SW 1271 (cell line): ENCODE data around the gene SORCS2.
"Not testable (repeated sequence)": the region's sequence is repeated elsewhere in the genome, so short reads cannot be mapped to it uniquely, and the experiment has no call there.

Source experiments
- DNase-seq, 2 experiments: peaks; one replicate each; lab custom pipeline; 2025; lab: John Stamatoyannopoulos, UW

SORCS2 gene

GRCh38 chr4:7587433-7588405, 395.4 kb downstream of the SORCS2 start:
- DNase-seq: no peak

DNA sequence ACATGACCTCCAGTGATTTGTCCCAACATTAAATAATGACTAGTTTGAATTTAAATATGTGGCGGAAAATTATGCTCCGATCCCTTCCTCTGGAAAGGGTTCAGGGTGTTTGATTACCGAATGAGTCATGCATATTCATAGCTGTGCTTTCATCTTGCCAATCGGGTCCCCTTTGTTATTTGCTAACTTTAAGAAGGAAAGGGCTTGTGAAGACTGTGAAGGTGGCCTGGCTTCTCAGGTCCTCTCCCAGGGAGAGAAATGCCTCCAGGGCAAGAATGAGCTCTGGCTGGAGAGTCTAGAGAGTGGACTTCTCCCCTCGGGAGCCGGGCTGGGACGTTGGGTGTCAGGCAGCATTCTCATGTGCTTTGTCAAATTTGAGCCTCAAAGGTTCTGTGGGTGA, 397.9 kb downstream of the SORCS2 start:
- no peak for DNase-seq

DNA sequence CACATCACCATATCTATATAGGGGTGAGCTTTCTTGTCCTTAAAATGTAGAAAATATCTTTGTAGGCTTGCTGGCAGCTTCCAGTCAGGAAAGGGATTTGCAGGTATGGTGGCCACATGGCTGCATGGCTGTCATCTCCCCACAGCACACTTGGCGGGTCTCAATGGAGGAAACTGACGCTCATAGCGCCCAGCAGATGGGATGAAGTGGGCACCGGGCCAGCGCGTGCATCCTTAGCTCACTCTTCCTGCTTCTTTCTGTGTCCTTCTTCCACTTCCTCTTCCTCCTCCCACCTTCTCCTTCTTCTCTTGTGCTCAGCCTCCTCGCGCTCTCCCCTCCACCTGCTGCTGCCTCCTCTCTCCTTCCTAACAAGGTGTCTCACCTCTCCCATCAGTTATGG, 398.6 kb downstream of the SORCS2 start:
- DNase-seq: no peak

DNA sequence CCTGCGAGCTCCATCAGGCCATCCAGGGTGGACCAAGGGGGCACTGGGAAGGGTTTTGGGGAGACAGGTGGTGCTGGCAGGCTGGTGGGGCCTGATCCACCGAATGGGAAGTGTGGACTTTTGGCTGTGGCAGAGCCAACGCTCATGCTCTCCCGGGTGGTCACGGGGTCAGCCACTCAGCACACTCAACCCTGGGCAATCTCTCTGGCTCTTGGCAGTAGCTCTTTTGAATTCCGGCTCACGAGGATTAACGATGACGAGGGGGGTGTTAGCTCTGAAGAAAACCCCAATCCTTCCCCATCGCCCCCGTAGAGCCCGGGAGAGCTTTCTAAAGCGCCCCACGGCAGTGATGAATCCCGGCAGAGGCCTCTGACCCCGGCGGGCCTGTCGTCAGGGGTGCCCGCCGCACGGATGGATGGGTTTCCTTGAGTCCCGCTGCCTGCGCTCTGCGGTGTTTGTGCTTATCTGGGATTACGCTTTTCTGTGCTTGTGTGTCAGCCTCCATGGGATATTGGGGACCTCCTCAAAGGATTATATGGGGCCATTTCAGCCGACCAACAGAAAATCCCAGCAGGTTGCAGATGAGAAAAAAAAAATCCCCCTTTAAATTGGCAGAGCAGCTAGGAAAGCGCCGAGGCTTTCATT, 399.2 kb downstream of the SORCS2 start:
- DNase-seq: no peak

DNA sequence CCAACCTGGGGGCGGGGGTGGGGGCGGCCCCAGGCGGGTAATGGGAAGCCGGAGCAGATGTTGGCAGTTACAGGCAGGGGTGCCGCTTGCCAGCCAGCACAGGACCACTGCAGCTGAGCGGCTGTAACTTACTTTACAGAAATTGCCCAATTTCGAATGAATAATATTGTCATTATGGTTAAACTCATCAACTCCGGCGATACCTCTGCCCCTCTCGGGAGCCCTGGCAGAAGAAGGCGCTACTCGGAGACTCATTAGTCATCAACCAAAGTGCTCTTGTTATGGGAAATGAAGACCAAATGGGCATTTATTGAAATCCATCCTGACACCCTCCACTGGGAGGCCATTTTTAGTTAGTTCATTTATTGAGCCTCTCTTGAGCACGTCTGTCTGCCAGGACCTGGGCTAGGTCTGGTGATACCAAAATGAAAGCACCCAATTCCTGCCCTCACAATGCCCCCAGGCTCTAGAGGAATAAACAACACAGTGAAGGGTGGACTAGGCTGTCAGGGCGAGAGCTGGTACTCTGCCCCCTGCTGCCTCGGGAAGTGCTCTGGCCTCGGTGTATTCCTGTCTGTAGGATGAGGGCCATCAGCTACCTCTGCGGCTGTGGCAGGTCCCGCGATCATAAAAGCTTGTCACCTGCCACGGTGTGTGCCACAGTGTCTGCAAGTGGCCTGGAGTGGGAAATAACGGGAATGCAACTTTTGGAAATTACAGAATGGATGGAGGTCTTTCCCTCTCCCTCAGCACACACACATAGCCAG, 401.5 kb downstream of the SORCS2 start:
- DNase-seq: no peak

- DNase-seq: no peak
Measured at GRCh38 chr4:7595934-7596461, 403.7 kb downstream of the SORCS2 start.

DNA sequence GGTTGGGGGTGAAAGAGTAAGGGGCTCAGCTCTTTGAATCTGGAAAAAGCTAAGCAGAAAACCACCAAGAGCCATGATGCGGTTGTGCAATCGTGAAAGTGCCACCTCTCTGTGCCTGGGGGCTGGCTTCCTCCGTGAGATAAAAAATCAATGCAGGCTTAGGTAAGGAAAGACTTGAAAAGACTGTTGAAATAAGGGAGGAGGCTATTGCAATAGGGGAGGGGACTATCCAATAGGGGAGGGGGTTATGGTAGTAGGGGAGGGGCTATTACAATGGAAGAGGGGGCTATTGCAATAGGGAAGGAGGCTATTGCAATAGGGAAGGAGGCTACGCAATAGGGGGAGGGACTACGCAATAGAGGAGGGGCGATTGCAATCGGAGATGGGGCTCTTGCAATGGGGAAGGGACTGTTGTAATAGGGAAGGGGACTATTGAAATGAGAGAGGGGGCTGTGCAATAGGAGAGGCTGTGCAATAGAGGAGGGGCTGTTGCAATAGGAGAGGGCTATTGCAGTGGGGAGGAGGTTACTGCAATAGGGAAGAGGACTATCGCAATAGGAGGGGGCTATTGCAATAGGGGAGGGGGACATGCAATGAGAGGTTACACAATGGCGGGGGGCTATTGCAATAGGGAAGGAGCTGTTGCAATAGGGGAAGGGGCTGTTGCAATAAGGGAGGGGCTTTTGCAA, 404.7 kb downstream of the SORCS2 start:
- DNase-seq: no peak

GRCh38 chr4:7598939-7599790, 406.8 kb downstream of the SORCS2 start:
- no peak for DNase-seq

GRCh38 chr4:7600247-7600646, 407.9 kb downstream of the SORCS2 start:
- no peak for DNase-seq

DNA sequence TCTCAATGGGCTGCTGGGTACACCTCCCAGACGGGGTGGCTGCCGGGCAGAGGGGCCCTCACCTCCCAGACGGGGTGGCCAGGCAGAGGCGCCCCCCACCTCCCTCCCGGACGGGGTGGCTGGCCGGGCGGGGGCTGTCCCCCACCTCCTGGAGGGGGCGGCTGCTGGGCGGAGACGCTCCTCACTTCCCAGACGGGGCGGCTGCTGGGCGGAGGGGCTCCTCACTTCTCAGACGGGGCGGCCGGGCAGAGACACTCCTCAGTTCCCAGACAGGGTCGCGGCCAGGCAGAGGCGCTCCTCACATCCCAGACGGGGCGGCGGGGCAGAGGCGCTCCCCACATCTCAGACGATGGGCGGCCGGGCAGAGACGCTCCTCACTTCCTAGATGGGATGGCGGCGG, 409.8 kb downstream of the SORCS2 start:
- DNase-seq: not testable (repeated sequence)

DNA sequence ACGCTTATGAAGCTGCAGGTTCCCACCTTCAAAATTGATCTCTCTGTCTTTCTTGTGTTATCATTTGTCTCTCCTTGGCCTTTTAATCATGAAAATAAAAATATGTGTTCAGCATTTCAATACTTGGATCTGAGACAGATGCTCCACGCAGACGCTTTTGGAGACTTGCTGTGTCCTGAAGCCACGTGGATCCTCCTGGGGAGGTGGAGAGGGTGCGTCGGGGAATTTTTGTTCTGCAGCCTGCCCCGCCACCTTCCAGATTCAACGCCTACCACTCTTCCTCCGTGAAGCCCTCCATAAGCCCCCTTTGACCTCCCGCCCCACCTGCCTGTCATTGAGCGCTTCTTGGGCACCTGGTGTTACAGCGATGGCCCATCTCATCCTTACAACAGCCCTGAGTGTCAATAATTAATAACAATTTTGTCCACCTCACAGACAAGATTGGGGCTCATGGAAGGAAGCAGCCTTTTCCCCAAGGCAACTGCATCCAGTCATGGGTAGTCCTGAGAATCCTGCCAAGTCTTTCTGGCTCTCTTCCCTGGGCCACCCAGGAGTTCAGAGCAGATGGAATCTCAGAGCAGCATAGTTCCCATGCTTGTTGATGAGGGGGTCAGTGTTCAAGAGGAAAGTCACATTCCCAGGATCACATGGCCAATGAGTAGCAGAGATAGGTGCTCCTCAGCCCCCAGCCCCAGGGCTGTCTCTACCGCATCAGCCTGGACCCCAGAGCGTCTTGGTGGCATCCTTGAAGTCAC, 415.0 kb downstream of the SORCS2 start:
- no peak for DNase-seq

GRCh38 chr4:7608046-7608445, 415.7 kb downstream of the SORCS2 start:
- DNase-seq: no peak

DNA sequence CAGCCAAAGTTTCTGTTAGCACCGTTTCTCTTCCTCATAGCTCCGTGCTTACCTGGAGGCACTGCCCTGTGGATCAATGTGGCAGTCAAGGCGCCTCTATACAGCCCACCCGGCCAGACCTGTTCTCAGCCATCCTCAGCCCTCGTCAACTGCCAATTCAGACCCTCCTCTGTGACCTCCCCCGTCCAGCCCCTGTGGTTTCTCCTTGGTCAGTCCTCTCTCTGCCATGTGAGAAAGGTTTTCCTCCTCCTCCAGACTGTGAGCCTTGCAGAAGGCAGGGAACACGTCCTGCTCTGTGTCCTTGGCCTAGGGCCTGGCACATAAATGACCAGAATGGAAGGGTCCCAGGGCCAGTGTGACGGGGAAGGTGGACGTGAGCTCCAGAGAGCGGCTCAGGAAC, 417.0 kb downstream of the SORCS2 start:
- DNase-seq: no peak

GRCh38 chr4:7610022-7610670, 417.8 kb downstream of the SORCS2 start:
- no peak for DNase-seq

- no peak for DNase-seq
Measured at GRCh38 chr4:7610841-7611240, 418.5 kb downstream of the SORCS2 start.

- DNase-seq: no peak
Measured at GRCh38 chr4:7612311-7612897, 420.1 kb downstream of the SORCS2 start.

DNA sequence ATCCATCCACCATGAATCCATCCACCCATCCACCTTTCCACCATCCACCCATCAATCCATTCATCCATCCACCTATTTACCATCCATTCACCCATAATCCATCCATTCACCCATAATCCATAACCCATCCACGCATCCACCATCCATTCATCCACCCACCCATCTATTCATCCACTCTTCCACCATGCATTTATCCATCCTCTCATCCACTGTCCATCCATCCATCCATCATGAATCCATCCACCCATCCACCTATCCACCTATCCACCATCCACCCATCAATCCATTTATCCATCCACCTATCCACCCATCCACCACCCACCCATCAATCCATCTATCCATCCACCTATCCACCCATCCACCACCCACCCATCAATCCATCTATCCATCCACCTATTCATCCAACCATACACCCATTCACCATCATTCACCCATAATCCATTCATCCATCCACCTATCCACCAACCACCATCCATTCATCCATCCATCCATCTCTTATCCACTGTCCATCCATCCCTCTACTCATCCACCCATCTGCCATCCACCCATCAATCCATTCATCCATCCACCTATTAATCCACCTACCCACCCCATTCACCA, 422.1 kb downstream of the SORCS2 start:
- no peak for DNase-seq

- no peak for DNase-seq
Measured at GRCh38 chr4:7616193-7616592, 423.9 kb downstream of the SORCS2 start.

DNA sequence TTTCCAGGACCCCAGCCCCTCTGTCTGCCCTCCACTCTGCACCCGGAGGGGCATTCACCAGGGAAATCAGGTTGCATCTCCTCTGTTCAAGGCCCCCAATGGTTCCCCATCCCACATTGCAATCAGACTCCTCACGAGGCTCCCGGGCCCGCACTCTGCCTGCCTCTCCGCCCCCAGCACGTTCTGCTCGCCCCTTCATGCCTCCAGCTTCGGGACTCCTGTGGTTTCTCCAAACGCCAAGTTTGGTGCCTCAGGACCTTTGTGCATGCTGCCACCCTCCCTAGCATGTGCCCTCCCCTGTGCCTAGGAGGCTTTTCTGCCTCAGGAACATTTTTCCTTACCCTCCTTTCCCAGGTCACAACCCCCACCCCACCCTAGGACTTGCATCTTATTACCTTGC, 426.0 kb downstream of the SORCS2 start:
- no peak for DNase-seq
